Measurements from ENCODE around the gene NR1D2.

DNA sequence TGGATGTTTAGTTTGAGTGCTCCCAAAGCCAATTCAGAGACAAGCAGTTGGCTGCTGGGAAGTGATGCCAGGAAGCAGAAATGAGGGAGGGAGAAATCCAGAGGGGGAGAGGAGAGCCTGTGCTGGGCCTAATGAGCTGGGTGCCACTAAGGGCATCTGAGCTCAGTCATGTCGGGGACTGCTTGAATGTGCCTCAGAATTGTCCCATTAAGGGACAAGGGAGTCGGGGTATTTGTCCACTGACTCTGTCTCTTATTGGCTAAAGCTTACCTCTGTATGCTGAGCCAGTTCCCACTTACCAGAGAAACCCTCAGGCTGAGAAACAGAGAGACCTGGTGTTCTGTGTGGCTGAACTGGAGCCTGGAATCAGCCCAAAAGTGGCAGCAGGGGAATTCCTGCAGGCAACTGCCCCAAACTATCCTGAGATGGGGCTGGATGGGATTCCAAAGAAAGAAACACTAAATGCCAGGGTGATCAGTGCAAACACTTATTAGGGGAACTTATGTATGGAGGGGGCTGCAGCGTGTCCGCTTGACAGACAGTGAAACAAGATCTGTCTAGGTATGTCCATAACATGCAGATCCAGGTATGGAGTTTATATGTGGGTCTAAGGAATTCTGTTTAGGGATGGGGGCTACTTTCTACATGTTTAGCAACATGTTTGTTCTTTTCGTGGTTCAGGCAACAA is 48.6 kb downstream of the NR1D2 start:
- TF ChIP-seq ELF4 (IDR thresholded peaks at IDR 0.05) (no peak), TARDBP (IDR thresholded peaks at IDR 0.05) (no peak), ZNF384 (IDR thresholded peaks at IDR 0.05) (no peak), L3MBTL2 (conservative IDR thresholded peaks at IDR 0.05) (no peak), ARNT (IDR thresholded peaks at IDR 0.05) (no peak), SP1 (IDR thresholded peaks at IDR 0.05) (no peak), FOXA1 (IDR thresholded peaks at IDR 0.05) (no peak)
